ENCODE measurements around the gene OSBPL10. TPM values are rescaled to one million over a fixed set of nuclear protein-coding genes. Genes with fewer than 3 reads are reported as not detected.
A peak's percentile ranks its signal among the peaks of the same experiment; 100 is the strongest.
"Not testable (repeated sequence)": the region's sequence is repeated elsewhere in the genome, so short reads cannot be mapped to it uniquely, and the experiment has no call there.

The OSBPL10 gene
- polyA plus RNA-seq, 3 donors, result 18.2 to 22.3 (median 20.3) TPM

GRCh38 chr3:31785286-31785685 is 195.8 kb downstream of the OSBPL10 start:
- no peak for DNase-seq (ENCODE audit: low read depth in 3 of 3, low spot score in 2 of 3)

GRCh38 chr3:31783851-31784250 is 197.2 kb downstream of the OSBPL10 start:
- not testable (repeated sequence) for DNase-seq (ENCODE audit: low read depth in 3 of 3, low spot score in 2 of 3)

GRCh38 chr3:31782306-31782705 is 198.8 kb downstream of the OSBPL10 start:
- DNase-seq (ENCODE audit: low read depth in 3 of 3, low spot score in 2 of 3), result not testable (repeated sequence)

GRCh38 chr3:31779514-31779913 is 201.5 kb downstream of the OSBPL10 start:
- no peak for DNase-seq (ENCODE audit: low read depth in 3 of 3, low spot score in 2 of 3)

- DNase-seq (ENCODE audit: low read depth in 3 of 3, low spot score in 2 of 3), result no peak
Observed at GRCh38 chr3:31777887-31778286, 203.2 kb downstream of the OSBPL10 start.

- no peak for DNase-seq (ENCODE audit: low read depth in 3 of 3, low spot score in 2 of 3)
Observed at GRCh38 chr3:31777092-31777491, 204.0 kb downstream of the OSBPL10 start.

- no peak for DNase-seq (ENCODE audit: low read depth in 3 of 3, low spot score in 2 of 3)
Observed at GRCh38 chr3:31776016-31776415, 205.0 kb downstream of the OSBPL10 start.

GRCh38 chr3:31775383-31775782 is 205.7 kb downstream of the OSBPL10 start:
- DNase-seq (ENCODE audit: low read depth in 3 of 3, low spot score in 2 of 3), result no peak

- no peak for DNase-seq (ENCODE audit: low read depth in 3 of 3, low spot score in 2 of 3)
Observed at GRCh38 chr3:31772758-31773473, 208.1 kb downstream of the OSBPL10 start.

GRCh38 chr3:31772272-31772671 is 208.8 kb downstream of the OSBPL10 start:
- no peak for DNase-seq (ENCODE audit: low read depth in 3 of 3, low spot score in 2 of 3)

GRCh38 chr3:31770822-31771326 is 210.2 kb downstream of the OSBPL10 start:
- no peak for DNase-seq (ENCODE audit: low read depth in 3 of 3, low spot score in 2 of 3)

GRCh38 chr3:31768479-31769125 is 212.5 kb downstream of the OSBPL10 start:
- DNase-seq (ENCODE audit: low read depth in 3 of 3, low spot score in 2 of 3), result peak; percentile 41 to 68 (median 53)

GRCh38 chr3:31767920-31768319 is 213.1 kb downstream of the OSBPL10 start:
- DNase-seq (ENCODE audit: low read depth in 3 of 3, low spot score in 2 of 3), result no peak

GRCh38 chr3:31766669-31767068 is 214.4 kb downstream of the OSBPL10 start:
- DNase-seq (ENCODE audit: low read depth in 3 of 3, low spot score in 2 of 3), result no peak

- no peak for DNase-seq (ENCODE audit: low read depth in 3 of 3, low spot score in 2 of 3)
Observed at GRCh38 chr3:31765871-31766270, 215.2 kb downstream of the OSBPL10 start.

GRCh38 chr3:31763731-31764130 is 217.3 kb downstream of the OSBPL10 start:
- no peak for DNase-seq (ENCODE audit: low read depth in 3 of 3, low spot score in 2 of 3)

- no peak for DNase-seq (ENCODE audit: low read depth in 3 of 3, low spot score in 2 of 3)
Observed at GRCh38 chr3:31762888-31763351, 218.1 kb downstream of the OSBPL10 start.

- no peak for DNase-seq (ENCODE audit: low read depth in 3 of 3, low spot score in 2 of 3)
Observed at GRCh38 chr3:31762097-31762764, 218.8 kb downstream of the OSBPL10 start.

- DNase-seq (ENCODE audit: low read depth in 3 of 3, low spot score in 2 of 3), result no peak
Observed at GRCh38 chr3:31760654-31761053, 220.4 kb downstream of the OSBPL10 start.

GRCh38 chr3:31758322-31758965 is 222.6 kb downstream of the OSBPL10 start:
- no peak for DNase-seq (ENCODE audit: low read depth in 3 of 3, low spot score in 2 of 3)
